GM10266 (cell line): ENCODE results near the gene DBN1.
A peak's percentile ranks its signal among the peaks of the same experiment; 100 is the strongest.

Experiments used
- DNase-seq: peaks from one replicate; pipeline ENCODE4 v3.0.0; 2012; ENCODE audit errors: extremely low spot score
- CTCF ChIP-seq: IDR thresholded peaks from 2 replicates; pipeline ENCODE4 v1.5.1; 2012; ENCODE audit warnings: mild to moderate bottlenecking, low read depth; ENCODE audit not compliant: control insufficient read depth, insufficient read depth; ENCODE audit errors: missing control alignments

The DBN1 gene

GRCh38 chr5:177434942-177435738 lies 38.3 kb downstream of the DBN1 start:
- no peak for TF ChIP-seq CTCF
- no peak for DNase-seq

- no peak for TF ChIP-seq CTCF
- no peak for DNase-seq
Measured at GRCh38 chr5:177434437-177434836, 39.0 kb downstream of the DBN1 start.

- DNase-seq: no peak
- TF ChIP-seq CTCF: no peak
Measured at GRCh38 chr5:177433658-177434217, 39.7 kb downstream of the DBN1 start.

GRCh38 chr5:177432839-177433657 lies 40.4 kb downstream of the DBN1 start:
- no peak for DNase-seq
- TF ChIP-seq CTCF: no peak

GRCh38 chr5:177432143-177432838 lies 41.1 kb downstream of the DBN1 start:
- TF ChIP-seq CTCF: no peak
- no peak for DNase-seq

- TF ChIP-seq CTCF: no peak
- peak; percentile 64 for DNase-seq
Measured at GRCh38 chr5:177431317-177432142, 41.9 kb downstream of the DBN1 start.
